ENCODE data around the gene CORO2B.

DNA sequence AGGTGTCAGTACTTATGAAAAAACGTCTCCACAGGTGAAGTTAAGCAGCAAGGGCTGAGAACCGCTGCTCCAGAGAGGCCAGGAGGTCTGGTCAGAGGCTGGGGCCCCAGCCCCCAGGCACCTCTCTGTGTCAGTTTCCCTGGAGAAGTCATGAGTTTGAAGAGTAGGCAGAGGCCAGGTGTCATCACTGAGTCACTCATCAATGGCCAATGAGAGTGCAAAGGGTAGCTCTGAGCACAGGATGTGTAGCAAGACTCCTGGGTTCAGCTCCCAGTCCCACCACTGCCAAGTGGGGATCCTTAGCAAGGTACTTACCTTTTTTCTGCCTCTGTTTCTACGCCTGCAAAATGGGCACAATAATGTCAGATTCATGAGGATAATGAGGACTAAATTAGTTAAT lies 47.9 kb downstream of the CORO2B start:
- TF ChIP-seq CTCF (IDR thresholded peaks at IDR 0.05) (no peak), POLR2A (IDR thresholded peaks at IDR 0.05) (no peak)

All from uterus (tissue), 2 donors.